Measurements from ENCODE around the gene TMEM187.

The TMEM187 gene

DNA sequence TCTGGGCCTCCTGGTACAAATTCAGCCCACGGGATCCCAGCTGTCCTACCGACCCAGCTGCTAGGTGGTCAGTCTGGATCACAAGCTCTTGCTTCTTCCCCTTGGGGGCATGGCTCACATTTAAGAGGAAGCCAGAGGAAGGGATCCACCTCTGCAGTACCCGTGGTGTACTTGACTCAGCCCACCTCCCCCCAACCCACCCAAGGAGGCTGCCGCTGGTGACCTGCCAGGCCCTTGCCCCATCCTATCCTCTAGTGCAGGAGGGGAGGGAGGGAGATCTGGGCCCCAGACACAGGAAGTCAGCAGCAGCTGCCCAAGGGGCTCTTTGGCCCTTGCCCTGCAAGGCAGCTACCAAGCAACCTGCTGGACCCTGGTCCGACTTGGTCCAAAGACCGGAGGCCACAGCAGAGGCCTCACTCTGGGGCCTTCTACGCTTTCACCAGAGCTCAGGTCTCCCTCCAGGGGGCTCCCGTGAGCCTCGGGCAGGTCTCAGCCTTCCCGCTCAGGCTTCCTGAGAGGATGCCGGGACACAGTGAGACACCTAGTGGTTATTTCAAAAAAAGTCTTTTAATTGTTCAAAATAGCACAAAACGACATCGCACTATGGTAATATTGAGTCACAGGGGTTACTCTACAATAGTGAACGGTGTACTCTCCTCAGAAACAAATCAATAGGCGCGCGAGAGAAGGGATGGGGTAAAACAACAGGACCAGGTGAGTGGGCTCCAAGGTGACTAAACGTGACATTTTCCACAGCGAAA is 25.4 kb upstream of the TMEM187 start:
- TF ChIP-seq POLR2AphosphoS5 (IDR thresholded peaks at IDR 0.05; ENCODE audit: low read depth, low read length) (no peak), FOXP2 (optimal IDR thresholded peaks at IDR 0.05; ENCODE audit: borderline replicate concordance, extremely low read depth, extremely low read length, insufficient read depth) (no peak), TAF1 (IDR thresholded peaks at IDR 0.05; ENCODE audit: borderline replicate concordance, insufficient read depth, low read length) (no peak), SIN3A (IDR thresholded peaks at IDR 0.05; ENCODE audit: borderline replicate concordance, insufficient read depth, low read length) (no peak)
- TF ChIP-seq, protein P1, sequence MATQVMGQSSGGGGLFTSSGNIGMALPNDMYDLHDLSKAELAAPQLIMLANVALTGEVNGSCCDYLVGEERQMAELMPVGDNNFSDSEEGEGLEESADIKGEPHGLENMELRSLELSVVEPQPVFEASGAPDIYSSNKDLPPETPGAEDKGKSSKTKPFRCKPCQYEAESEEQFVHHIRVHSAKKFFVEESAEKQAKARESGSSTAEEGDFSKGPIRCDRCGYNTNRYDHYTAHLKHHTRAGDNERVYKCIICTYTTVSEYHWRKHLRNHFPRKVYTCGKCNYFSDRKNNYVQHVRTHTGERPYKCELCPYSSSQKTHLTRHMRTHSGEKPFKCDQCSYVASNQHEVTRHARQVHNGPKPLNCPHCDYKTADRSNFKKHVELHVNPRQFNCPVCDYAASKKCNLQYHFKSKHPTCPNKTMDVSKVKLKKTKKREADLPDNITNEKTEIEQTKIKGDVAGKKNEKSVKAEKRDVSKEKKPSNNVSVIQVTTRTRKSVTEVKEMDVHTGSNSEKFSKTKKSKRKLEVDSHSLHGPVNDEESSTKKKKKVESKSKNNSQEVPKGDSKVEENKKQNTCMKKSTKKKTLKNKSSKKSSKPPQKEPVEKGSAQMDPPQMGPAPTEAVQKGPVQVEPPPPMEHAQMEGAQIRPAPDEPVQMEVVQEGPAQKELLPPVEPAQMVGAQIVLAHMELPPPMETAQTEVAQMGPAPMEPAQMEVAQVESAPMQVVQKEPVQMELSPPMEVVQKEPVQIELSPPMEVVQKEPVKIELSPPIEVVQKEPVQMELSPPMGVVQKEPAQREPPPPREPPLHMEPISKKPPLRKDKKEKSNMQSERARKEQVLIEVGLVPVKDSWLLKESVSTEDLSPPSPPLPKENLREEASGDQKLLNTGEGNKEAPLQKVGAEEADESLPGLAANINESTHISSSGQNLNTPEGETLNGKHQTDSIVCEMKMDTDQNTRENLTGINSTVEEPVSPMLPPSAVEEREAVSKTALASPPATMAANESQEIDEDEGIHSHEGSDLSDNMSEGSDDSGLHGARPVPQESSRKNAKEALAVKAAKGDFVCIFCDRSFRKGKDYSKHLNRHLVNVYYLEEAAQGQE (IDR thresholded peaks at IDR 0.05; ENCODE audit: insufficient read depth in 1 of 2, low read depth in 2 of 2, low read length in 2 of 2): no peak

- TF ChIP-seq TAF1 (IDR thresholded peaks at IDR 0.05; ENCODE audit: borderline replicate concordance, insufficient read depth, low read length): no peak
- no peak for TF ChIP-seq SIN3A (IDR thresholded peaks at IDR 0.05; ENCODE audit: borderline replicate concordance, insufficient read depth, low read length)
- no peak for TF ChIP-seq FOXP2 (optimal IDR thresholded peaks at IDR 0.05; ENCODE audit: borderline replicate concordance, extremely low read depth, extremely low read length, insufficient read depth)
- TF ChIP-seq, protein P1 (IDR thresholded peaks at IDR 0.05; ENCODE audit: insufficient read depth in 1 of 2, low read depth in 2 of 2, low read length in 2 of 2): no peak
- no peak for TF ChIP-seq POLR2AphosphoS5 (IDR thresholded peaks at IDR 0.05; ENCODE audit: low read depth, low read length)
Measured at GRCh38 chrX:153948002-153948466, 24.5 kb upstream of the TMEM187 start.

- TF ChIP-seq TAF1 (IDR thresholded peaks at IDR 0.05; ENCODE audit: borderline replicate concordance, insufficient read depth, low read length): no peak
- TF ChIP-seq POLR2AphosphoS5 (IDR thresholded peaks at IDR 0.05; ENCODE audit: low read depth, low read length): no peak
Measured at GRCh38 chrX:153948847-153949805, 23.4 kb upstream of the TMEM187 start.

- TF ChIP-seq, protein P1 (IDR thresholded peaks at IDR 0.05; ENCODE audit: insufficient read depth in 1 of 2, low read depth in 2 of 2, low read length in 2 of 2): no peak
- TF ChIP-seq TAF1 (IDR thresholded peaks at IDR 0.05; ENCODE audit: borderline replicate concordance, insufficient read depth, low read length): no peak
- TF ChIP-seq POLR2AphosphoS5 (IDR thresholded peaks at IDR 0.05; ENCODE audit: low read depth, low read length): no peak
- no peak for TF ChIP-seq SIN3A (IDR thresholded peaks at IDR 0.05; ENCODE audit: borderline replicate concordance, insufficient read depth, low read length)
- no peak for TF ChIP-seq FOXP2 (optimal IDR thresholded peaks at IDR 0.05; ENCODE audit: borderline replicate concordance, extremely low read depth, extremely low read length, insufficient read depth)
Measured at GRCh38 chrX:153950127-153950526, 22.4 kb upstream of the TMEM187 start.

DNA sequence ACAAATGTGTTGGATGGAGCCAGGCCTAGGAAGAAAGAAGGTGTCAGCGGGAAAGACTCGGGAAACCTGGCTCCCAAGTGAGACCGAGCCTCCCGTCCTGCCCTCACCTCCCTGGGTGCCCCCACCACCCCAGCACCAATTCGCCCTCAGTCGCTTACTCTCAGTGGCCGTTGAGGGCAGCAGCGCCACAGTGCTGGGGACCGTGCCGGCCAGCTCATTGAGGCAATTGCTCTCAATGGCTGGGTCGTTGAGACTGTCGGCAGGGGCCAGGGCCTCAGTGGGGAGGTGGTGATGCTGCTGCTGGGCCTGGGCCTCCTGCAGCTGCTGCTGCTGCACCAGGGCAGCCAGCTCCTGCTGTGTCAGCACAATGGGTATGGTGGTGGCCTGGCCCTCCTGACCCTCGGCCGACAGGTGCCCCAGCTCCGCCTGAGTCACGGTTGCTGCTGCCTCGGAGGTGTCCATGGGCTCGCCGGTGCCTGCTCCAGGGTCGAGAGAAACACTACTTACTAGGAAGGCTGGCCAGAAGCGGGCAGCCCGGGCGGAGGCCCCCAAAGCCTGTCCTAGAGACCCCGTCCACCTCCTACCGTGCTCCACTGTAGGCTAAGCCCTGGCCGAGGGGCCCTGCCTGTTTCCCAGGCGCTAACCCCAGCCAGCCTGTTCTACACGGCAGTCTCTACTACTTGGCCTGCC is 20.7 kb upstream of the TMEM187 start:
- TF ChIP-seq, protein P1 (IDR thresholded peaks at IDR 0.05; ENCODE audit: insufficient read depth in 1 of 2, low read depth in 2 of 2, low read length in 2 of 2): no peak
- no peak for TF ChIP-seq FOXP2 (optimal IDR thresholded peaks at IDR 0.05; ENCODE audit: borderline replicate concordance, extremely low read depth, extremely low read length, insufficient read depth)
- no peak for TF ChIP-seq POLR2AphosphoS5 (IDR thresholded peaks at IDR 0.05; ENCODE audit: low read depth, low read length)
- TF ChIP-seq SIN3A (IDR thresholded peaks at IDR 0.05; ENCODE audit: borderline replicate concordance, insufficient read depth, low read length): no peak
- no peak for TF ChIP-seq TAF1 (IDR thresholded peaks at IDR 0.05; ENCODE audit: borderline replicate concordance, insufficient read depth, low read length)

Data from PFSK-1 (cell line).